GM12878 (cell line): ENCODE results near the gene NAGK. TPM values are rescaled to one million over a fixed set of nuclear protein-coding genes. Genes with fewer than 3 reads are reported as not detected.

Experiments
- ATAC-seq: fragments of 200-7000 bp; cut with Tn5 transposase; 3 replicates; pipeline ENCODE4 v1.9.1; 2020; ENCODE audit warnings: mild to moderate bottlenecking, moderate library complexity
- BruUV-seq: library from RNA; stranded (reverse); fragments of 400-500 nt; replicated peaks from 2 replicates; lab custom pipeline; 2021; lab: Mats Ljungman, UMichigan
- CTCF ChIA-PET: fragments of 300-600 bp; sonication (Branson Sonifier 250); formaldehyde crosslinking; extraction: SDS; loops from one replicate; lab custom pipeline; 2021; ENCODE audit warnings: inconsistent platforms; lab: Yijun Ruan, JAX
- POLR2A ChIA-PET: fragments of 350-600 bp; formaldehyde crosslinking; extraction: SDS; loops from one replicate; lab custom pipeline; 2021; ENCODE audit warnings: inconsistent platforms; lab: Charles Lee
- RAD21 ChIA-PET: fragments of 300-600 bp; sonication (Branson Sonifier 250); formaldehyde crosslinking; loops from one replicate; lab custom pipeline; 2023; ENCODE audit warnings: antibody characterized with exemption; ENCODE audit not compliant: unreplicated experiment; lab: Charles Lee
- SMC1A ChIA-PET: fragments of 300-600 bp; sonication (Branson Sonifier 250); formaldehyde crosslinking; loops from one replicate; lab custom pipeline; 2023; ENCODE audit not compliant: unreplicated experiment, uncharacterized antibody; lab: Charles Lee
- DNase-seq: peaks from one replicate; pipeline ENCODE4 v3.0.0-alpha.2; 2011; ENCODE audit warnings: low read depth, low spot score
- FAIRE-seq: peaks from 3 replicates; lab custom pipeline; 2011; peaks lifted over from hg19 to GRCh38; lab: Jason Lieb, UNC
- H2AFZ ChIP-seq: 2 replicates; pipeline ENCODE4 v1.6.0; 2011; ENCODE audit warnings: low read depth, low read length, control low read depth; ENCODE audit not compliant: control insufficient read depth
- H3K27ac ChIP-seq: 2 replicates; pipeline ENCODE4 v1.5.1; 2011; ENCODE audit warnings: control low read depth; ENCODE audit not compliant: control insufficient read depth, insufficient read depth
- H3K27me3 ChIP-seq, 2 experiments: replicated peaks in 1 of 2; 2 replicates each; pipeline versions ENCODE4 v1.6.0 to v1.6.1; 2011; ENCODE audit warnings: low read length in 1 of 2; ENCODE audit not compliant: control insufficient read depth in 2 of 2, insufficient read depth in 2 of 2
- H3K36me3 ChIP-seq, 2 experiments: 2 replicates each; pipeline ENCODE4 v1.5.1; 2011; ENCODE audit warnings: low read length in 1 of 2; ENCODE audit not compliant: control insufficient read depth in 2 of 2, insufficient read depth in 2 of 2
- H3K4me1 ChIP-seq: 2 replicates; pipeline ENCODE4 v1.6.1; 2011; ENCODE audit warnings: mild to moderate bottlenecking, low read length, moderate library complexity, mixed read lengths; ENCODE audit not compliant: control insufficient read depth, insufficient read depth
- H3K4me2 ChIP-seq: 2 replicates; pipeline ENCODE4 v1.6.0; 2011; ENCODE audit warnings: control low read depth; ENCODE audit not compliant: control insufficient read depth, insufficient read depth
- H3K4me3 ChIP-seq: fragments of 200-600 bp; sonication (generic); 2 replicates; pipeline ENCODE4 v1.5.1; 2016
- H3K79me2 ChIP-seq: 2 replicates; pipeline ENCODE4 v1.6.0; 2011; ENCODE audit warnings: low read length; ENCODE audit not compliant: control insufficient read depth, insufficient read depth
- H3K9ac ChIP-seq: 2 replicates; pipeline ENCODE4 v1.8.0; 2011; ENCODE audit warnings: low read length, control low read depth, mixed read lengths; ENCODE audit not compliant: control insufficient read depth, insufficient read depth
- H3K9me3 ChIP-seq: replicated peaks from 3 replicates; pipeline ENCODE4 v1.5.1; 2011; ENCODE audit warnings: mild to moderate bottlenecking, low read length; ENCODE audit not compliant: control insufficient read depth, insufficient read depth
- H4K20me1 ChIP-seq: 2 replicates; pipeline ENCODE4 v1.6.0; 2011; ENCODE audit not compliant: control insufficient read depth, insufficient read depth
- FOXM1 ChIP-seq: IDR thresholded peaks from 2 replicates; pipeline ENCODE4 v1.6.1; 2012; ENCODE audit warnings: low read depth, mild to moderate bottlenecking, inconsistent platforms, low read length, moderate library complexity
- GABPA ChIP-seq: IDR thresholded peaks from 2 replicates; pipeline ENCODE4 v1.6.1; 2014; ENCODE audit warnings: antibody characterized with exemption, low read depth, mild to moderate bottlenecking, inconsistent platforms
- MTA3 ChIP-seq: IDR thresholded peaks from 2 replicates; pipeline ENCODE4 v1.6.1; 2012; ENCODE audit warnings: low read length, inconsistent platforms, borderline replicate concordance
- NFYB ChIP-seq: IDR thresholded peaks from 2 replicates; pipeline ENCODE4 v1.6.1; 2011; ENCODE audit warnings: low read depth, mild to moderate bottlenecking, low read length, improper control_type of control experiment, moderate library complexity; ENCODE audit not compliant: insufficient read depth
- PAX8 ChIP-seq: fragments of 450-650 bp; IDR thresholded peaks from 2 replicates; pipeline ENCODE4 v1.6.1; 2017; ENCODE audit warnings: mild to moderate bottlenecking, moderate library complexity
- PBX3 ChIP-seq: IDR thresholded peaks from 2 replicates; pipeline ENCODE4 v1.6.1; 2011; ENCODE audit warnings: mild to moderate bottlenecking, low read depth, low read length, moderate library complexity; ENCODE audit not compliant: insufficient replicate concordance
- RBBP5 ChIP-seq: fragments of 200-600 bp; sonication (generic); conservative IDR thresholded peaks from 2 replicates; pipeline ENCODE4 v1.6.1; 2016
- SIX5 ChIP-seq: IDR thresholded peaks from 2 replicates; pipeline ENCODE4 v1.6.1; 2011; ENCODE audit warnings: mild to moderate bottlenecking, low read depth, low read length, moderate library complexity; ENCODE audit not compliant: severe bottlenecking
- WRNIP1 ChIP-seq: IDR thresholded peaks from 2 replicates; pipeline ENCODE4 v1.6.1; 2011; ENCODE audit warnings: low read depth, low read length, improper control_type of control experiment, borderline replicate concordance
- WGBS: methylation state at CpG from one replicate; pipeline ENCODE4 v1.1.6; 2016; ENCODE audit warnings: low lambda C conversion rate; ENCODE audit not compliant: insufficient replicate concordance, insufficient coverage; ENCODE audit errors: missing lambda C conversion rate; 5-methylcytosine and 5-hydroxymethylcytosine counted together
- in situ Hi-C: fragments of 300-500 bp; cut with MboI; formaldehyde crosslinking; loops from 9 replicates; pipeline ENCODE4 v1.14.3; 2018; ENCODE audit warnings: mixed read lengths
- intact Hi-C: fragments of 100-400 bp; cut with micrococcal nuclease; formaldehyde crosslinking; loops from one replicate; pipeline ENCODE4 v1.14.2; 2022; ENCODE audit not compliant: unreplicated experiment
- polyA plus RNA-seq, 11 experiments: library from polyadenylated mRNA; depleted of rRNA in 4 of 11; unstranded in 6 of 11; stranded (reverse) in 5 of 11; fragments of >200 nt; fragmentation: Nextera tagmentation in 4 of 11; fragmentation: Illumina TruSeq in 1 of 11; extraction: Ambion mirVana in 4 of 11; extraction: Trizol in 1 of 11; gene quantifications; 1 replicate in 1 of 11; 2 replicates in 10 of 11; pipeline versions ENCODE4 v1.2.1 to v1.2.3, GENCODE V29; 2011 to 2016; ENCODE audit warnings: inconsistent platforms in 2 of 11, missing spikeins in 2 of 11, low read depth in 1 of 11
- total RNA-seq, 4 experiments: library from RNA; depleted of rRNA in 3 of 4; stranded (reverse); fragments of >200 nt in 3 of 4; fragmentation: Illumina TruSeq in 1 of 4; extraction: Trizol in 1 of 4; gene quantifications; 2 replicates each; pipeline versions ENCODE4 v1.2.1 to v1.2.3, GENCODE V29; 2013 to 2021
- TF ChIP-seq, protein P1 (sequence below): fragments of 150-350 bp; IDR thresholded peaks from 2 replicates; pipeline ENCODE4 v1.6.1; 2014; ENCODE audit warnings: mild to moderate bottlenecking, low read depth, low read length
- TF ChIP-seq, protein P2 (sequence below): IDR thresholded peaks from 2 replicates; pipeline ENCODE4 v1.6.1; 2012; ENCODE audit warnings: mild to moderate bottlenecking, low read depth, low read length

The NAGK gene
- total and polyA plus RNA-seq, 10 of the 15 experiments (the other 5 are each of a cell fraction or from before 2014, with no cell fraction given), result 67.7 to 137 (median 115) TPM

- no peak for TF ChIP-seq FOXM1
These were observed 31.9 kb downstream of the NAGK start (continued) for GRCh38 chr2:71100195-71100964.

DNA sequence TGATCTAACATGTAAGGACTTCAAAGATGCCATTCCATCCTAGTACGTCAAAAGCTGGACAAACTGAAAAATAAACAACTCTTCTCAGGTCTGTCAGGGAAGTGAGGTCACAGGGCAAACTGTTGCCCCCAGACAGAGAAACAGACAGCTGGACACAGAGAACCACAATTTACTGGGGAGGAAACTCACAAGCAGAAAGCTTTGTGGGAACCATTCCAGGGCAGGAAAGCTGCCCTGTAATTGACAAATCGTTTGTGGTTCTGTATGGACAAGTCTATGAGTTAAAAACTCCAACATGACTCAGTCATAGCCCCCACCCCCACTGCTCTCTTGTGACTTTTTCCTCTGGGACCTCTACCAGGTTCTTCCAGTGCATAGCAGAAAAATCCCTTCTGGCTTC is 33.2 kb downstream of the NAGK start:
- Histone ChIP-seq H3K27me3 (no peaks in the 10 kb centered on the region), H4K20me1 (no peaks in the 10 kb centered on the region), H3K79me2 (no peaks in the 10 kb centered on the region), H2AFZ (no peak overlapping the region), H3K36me3 (no peaks in the 10 kb centered on the region), H3K27ac (no peak overlapping the region), H3K4me1 (no peaks in the 10 kb centered on the region), H3K9me3 (no peaks in the 10 kb centered on the region; the same call in 2 of the 3 replicates), H3K9ac (no peak overlapping the region), H3K4me3 (no peak overlapping the region), H3K4me2 (no peak overlapping the region)
- DNase-seq, result no peak
- in situ Hi-C loops, result no loop called here
- POLR2A ChIA-PET, result interaction anchor here (1.0 to 2.3 kb wide), 3 partner anchors 25 to 30 kb away, joined by 3 to 11 read pairs (median 4); no protein-coding TSS in a partner anchor
- no peak for ATAC-seq
- CTCF ChIA-PET, result interaction anchor here (0.6 to 5.3 kb wide), 17 partner anchors 9 to 358 kb away, joined by 3 to 58 read pairs (median 13); partner anchors contain the start of genes MCEE and MPHOSPH10
- intact Hi-C loops, result loop anchor here (2.0 kb wide), 1 partner anchor 53 kb away; no protein-coding TSS in a partner anchor
- 0% methylated on average over 2 of the region's 2 CpGs for WGBS
- RAD21 ChIA-PET, result interaction anchor here (1.6 to 3.6 kb wide), 3 partner anchors 29 to 53 kb away, joined by 7 to 31 read pairs (median 26); partner anchors contain the start of gene MPHOSPH10
- no TSS peak for BruUV-seq
- no peak for FAIRE-seq
- TF ChIP-seq PAX8 (no peak), WRNIP1 (no peak), GABPA (no peak), PBX3 (no peak), SIX5 (no peak), NFYB (no peak), MTA3 (no peak), RBBP5 (no peak)
- TF ChIP-seq, protein P1, sequence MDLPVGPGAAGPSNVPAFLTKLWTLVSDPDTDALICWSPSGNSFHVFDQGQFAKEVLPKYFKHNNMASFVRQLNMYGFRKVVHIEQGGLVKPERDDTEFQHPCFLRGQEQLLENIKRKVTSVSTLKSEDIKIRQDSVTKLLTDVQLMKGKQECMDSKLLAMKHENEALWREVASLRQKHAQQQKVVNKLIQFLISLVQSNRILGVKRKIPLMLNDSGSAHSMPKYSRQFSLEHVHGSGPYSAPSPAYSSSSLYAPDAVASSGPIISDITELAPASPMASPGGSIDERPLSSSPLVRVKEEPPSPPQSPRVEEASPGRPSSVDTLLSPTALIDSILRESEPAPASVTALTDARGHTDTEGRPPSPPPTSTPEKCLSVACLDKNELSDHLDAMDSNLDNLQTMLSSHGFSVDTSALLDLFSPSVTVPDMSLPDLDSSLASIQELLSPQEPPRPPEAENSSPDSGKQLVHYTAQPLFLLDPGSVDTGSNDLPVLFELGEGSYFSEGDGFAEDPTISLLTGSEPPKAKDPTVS, result no peak
- TF ChIP-seq, protein P2, sequence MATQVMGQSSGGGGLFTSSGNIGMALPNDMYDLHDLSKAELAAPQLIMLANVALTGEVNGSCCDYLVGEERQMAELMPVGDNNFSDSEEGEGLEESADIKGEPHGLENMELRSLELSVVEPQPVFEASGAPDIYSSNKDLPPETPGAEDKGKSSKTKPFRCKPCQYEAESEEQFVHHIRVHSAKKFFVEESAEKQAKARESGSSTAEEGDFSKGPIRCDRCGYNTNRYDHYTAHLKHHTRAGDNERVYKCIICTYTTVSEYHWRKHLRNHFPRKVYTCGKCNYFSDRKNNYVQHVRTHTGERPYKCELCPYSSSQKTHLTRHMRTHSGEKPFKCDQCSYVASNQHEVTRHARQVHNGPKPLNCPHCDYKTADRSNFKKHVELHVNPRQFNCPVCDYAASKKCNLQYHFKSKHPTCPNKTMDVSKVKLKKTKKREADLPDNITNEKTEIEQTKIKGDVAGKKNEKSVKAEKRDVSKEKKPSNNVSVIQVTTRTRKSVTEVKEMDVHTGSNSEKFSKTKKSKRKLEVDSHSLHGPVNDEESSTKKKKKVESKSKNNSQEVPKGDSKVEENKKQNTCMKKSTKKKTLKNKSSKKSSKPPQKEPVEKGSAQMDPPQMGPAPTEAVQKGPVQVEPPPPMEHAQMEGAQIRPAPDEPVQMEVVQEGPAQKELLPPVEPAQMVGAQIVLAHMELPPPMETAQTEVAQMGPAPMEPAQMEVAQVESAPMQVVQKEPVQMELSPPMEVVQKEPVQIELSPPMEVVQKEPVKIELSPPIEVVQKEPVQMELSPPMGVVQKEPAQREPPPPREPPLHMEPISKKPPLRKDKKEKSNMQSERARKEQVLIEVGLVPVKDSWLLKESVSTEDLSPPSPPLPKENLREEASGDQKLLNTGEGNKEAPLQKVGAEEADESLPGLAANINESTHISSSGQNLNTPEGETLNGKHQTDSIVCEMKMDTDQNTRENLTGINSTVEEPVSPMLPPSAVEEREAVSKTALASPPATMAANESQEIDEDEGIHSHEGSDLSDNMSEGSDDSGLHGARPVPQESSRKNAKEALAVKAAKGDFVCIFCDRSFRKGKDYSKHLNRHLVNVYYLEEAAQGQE, result no peak
- SMC1A ChIA-PET, result interaction anchor here (1.0 to 3.3 kb wide), 8 partner anchors 9 to 179 kb away, joined by 4 to 31 read pairs (median 6); partner anchors contain the start of genes MCEE and MPHOSPH10
